Stimulated activated CD8-positive, alpha-beta memory T cell treated with anti-CD3 and anti-CD28 coated beads, Interleukin-12 subunit alpha, Interleukin-12 subunit beta, amount 100 ng/mL, for 1 hour (primary cell): ENCODE results near the gene DESI2.

Experiments used
- DNase-seq: peaks from one replicate; pipeline ENCODE4 v3.0.0-alpha.2; 2020; ENCODE audit warnings: low read depth

Gene DESI2

DNA sequence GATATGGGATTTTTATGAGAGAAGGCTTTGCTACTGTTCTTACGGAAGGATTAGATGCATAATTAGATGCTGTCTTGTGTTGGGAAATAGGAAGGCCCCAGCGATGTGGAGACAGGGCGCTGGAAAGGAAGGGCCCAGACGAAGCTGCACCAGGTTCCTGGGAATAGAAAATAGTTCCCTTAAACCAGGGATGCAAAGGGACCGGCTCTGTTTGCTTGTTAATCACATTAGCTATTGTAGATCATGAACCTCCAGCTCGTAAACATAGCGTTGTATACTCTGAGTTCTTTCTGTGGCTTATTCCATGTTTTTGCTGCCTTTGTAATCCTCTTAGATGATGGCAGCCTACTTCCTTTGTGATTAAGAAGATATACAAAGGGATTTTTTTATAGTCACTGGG, 102.7 kb downstream of the DESI2 start:
- no peak for DNase-seq

DNA sequence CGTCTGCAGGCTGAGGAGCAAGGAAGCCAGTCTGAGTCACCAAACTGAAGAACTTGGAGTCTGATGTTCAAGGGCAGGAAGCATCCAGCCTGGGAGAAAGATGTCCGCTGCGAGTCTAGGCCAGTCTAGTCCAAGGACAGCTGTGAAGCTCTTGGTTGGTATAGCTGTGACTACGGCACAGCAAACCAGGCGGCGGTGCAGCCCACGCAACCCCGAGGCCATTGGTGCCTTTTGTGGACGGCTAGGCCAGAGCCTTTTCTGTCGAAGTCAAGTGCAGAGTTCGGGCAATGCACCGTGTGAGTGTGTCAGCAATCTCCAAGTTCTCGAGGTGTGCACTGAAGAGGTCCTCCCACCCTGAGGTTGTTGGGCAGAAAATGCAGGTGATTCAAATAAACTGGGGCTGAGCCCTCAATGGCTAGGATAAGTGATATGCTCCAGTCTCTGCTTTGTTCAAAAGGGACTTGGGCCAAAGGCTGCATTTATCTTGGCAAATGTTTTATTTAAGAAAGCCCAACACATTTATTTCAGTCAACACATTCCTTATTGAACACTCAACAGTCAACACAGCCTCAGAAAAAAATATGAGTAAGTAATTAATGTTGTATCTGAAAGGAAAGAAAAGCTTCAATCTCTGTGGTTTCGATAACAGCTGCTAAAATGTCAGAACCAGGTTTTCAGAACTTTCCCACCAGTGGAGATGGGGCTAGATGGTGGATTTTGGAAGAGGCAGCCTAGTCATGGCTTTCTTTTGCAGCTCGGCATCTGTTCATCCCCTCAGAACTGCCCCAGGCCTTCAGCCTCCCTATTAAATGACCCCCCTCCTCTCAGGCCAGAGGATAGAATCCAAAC, 104.4 kb downstream of the DESI2 start:
- DNase-seq: no peak
